GM21529 (cell line): Measurements from ENCODE around the gene IL3RA.
A peak's percentile ranks its signal among the peaks of the same experiment; 100 is the strongest.
"Not testable (repeated sequence)": the region's sequence is repeated elsewhere in the genome, so short reads cannot be mapped to it uniquely, and the experiment has no call there.

ENCODE experiments used
- ATAC-seq: cut with Tn5 transposase; IDR thresholded peaks from one replicate; pipeline ENCODE4 v1.9.1; 2021; ENCODE audit not compliant: unreplicated experiment

Gene IL3RA

DNA sequence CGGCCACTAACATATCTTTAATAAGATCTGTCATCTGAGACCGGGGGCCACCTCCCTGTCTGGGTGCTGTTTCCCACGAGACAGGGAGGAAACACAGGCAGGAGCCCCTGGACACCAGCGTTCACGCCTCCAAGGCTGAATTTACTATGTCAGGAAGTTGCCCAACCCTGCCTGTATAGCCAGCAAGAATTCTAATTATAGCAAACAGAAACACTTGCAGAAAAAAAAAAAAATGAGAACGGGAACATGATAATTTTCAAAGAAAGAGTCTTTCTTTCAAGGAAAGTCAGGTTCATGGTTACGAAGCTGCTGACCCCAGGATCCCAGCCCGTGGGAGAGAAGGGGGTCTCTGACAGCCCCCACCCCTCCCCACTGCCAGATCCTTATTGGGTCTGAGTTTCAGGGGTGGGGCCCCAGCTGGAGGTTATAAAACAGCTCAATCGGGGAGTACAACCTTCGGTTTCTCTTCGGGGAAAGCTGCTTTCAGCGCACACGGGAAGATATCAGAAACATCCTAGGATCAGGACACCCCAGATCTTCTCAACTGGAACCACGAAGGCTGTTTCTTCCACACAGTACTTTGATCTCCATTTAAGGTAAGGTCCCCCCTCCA lies at the start of gene IL3RA:
Gene IL3RA, plus strand, starts transcription at position 455 of the 613 bp plus-strand sequence. CDS start 4,981 bp downstream, outside the sequence.
- peak; percentile 59 for ATAC-seq

DNA sequence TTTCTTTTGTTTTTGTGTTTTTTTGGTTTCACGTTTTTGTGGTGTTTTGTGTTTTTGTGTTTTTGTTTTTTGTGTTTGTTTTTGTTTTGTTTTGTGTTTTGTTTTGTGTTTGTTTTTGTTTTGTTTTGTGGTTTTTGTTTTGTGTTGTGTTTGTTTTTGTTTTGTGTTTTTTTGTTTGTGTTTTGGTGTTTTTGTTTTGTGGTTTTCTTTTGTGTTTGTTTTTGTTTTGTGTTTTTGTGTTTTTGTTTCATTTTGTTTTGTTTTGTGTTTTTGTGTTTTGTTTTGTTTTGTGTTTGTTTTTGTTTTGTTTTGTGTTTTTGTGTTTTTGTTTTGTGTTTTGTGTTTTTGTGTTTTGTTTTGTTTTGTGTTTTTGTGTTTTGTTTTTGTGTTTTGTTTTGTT lies 47.0 kb upstream of the IL3RA start:
- ATAC-seq: no peak

DNA sequence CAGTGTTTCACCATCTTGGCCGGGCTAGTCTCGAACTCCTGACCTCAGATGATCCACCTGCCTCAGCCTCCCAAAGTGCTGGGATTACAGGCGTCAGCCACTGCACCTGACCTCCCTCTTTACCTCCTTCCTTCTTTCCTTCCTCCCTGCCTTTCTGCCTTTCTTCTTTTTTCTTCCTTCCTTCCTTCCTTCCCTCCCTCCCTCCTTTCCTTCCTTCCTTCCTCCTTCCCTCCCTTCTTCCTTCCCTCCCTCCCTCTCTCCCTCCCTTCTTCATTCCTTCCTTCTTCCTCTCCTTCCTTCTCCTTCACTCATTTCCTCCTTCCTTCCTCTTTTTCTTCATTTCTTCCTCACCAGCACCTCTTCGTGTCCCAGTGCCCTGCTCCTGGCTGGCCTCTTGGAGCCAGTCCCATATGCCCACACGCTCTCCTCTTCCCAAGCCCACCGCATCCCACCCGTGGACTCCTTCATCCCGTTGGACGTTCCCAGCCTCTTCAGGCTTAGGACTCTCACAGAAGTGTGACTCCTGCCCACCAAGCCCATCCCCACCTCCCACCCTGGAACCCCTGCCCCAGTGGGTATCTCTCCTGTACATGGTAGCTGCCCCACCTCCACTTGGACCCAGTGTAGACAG lies 45.4 kb upstream of the IL3RA start:
- ATAC-seq: no peak

DNA sequence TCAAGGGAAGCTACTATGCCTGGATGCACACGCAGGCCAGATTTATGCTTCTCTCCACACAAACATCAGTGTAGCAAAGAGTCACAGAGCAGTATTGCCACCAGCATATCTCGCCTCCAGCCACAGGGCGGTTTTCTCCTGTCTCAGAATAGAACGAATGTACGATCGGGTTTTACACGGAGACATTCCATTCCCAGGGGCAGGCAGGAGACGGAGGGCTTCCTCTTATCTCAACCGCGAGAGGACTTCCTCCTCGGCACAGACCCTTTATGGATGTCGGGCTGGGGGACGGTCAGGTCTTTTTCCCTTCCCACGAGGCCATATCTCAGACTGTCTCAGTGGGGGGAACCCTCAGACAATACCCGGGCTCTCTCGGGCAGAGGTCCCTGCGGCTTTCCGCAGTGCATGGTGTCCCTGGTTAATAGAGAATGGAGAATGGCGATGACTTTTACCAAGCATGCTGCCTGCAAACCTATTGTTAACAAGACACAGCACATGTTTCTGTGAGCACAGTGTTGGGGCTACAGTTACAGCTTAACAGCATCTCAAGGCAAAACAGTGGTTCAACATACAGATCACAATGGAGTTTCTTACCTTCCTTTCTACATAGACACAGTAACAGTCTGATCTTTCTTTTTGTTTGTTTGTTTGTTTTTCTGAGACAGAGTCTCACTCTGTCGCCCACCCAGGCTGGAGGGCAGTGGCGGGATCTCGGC lies 43.9 kb upstream of the IL3RA start:
- ATAC-seq: no peak

DNA sequence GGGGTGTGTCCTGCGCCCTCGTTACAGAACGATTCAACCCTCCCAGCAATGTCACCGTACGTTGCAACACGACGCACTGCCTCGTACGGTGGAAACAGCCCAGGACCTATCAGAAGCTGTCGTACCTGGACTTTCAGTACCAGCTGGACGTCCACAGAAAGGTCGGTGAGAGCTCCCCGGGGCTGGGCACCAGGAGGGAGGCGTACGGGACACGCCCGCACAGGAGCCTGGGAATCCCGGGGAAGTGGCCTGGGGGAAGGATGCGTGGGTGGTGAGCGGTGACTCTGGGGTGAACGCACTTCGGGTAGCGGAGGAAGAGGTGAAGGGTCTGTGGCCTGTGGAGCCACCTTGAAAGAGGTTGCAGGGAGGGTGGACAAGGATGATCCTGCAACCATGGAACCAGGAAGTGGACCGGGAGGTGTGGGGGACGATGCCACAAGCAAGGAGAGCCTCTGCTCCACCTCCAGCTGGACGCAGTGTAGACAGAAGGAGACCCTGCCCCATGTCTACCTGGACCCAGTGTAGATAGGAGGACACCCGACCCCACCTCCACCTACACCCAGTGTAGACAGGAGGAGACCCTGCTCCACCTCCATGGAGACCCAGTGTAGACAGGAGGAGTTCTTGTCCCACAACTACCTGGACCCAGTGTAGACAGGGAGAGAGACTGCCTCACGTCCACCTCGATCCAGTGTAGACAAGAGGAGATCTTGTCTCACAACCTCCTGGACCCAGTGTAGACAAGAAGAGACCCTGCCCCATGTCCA lies 42.1 kb upstream of the IL3RA start:
- ATAC-seq: no peak

DNA sequence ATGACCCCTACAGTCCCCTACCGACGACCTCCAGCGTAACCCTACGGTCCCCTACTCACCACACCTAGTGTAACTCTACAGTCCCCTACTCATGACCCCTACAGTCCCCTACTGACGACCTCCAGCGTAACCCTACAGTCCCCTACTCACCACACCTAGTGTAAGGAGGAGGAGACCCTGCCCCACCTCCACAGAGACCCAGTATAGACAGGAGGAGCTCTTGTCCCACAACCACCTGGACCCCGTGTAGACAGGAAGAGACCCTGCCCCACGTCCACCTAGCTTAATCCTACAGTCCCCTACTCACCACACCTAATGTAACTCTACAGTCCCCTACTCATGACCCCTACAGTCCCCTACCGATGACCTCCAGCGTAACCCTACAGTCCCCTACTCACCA lies 41.0 kb upstream of the IL3RA start:
- ATAC-seq: no peak

DNA sequence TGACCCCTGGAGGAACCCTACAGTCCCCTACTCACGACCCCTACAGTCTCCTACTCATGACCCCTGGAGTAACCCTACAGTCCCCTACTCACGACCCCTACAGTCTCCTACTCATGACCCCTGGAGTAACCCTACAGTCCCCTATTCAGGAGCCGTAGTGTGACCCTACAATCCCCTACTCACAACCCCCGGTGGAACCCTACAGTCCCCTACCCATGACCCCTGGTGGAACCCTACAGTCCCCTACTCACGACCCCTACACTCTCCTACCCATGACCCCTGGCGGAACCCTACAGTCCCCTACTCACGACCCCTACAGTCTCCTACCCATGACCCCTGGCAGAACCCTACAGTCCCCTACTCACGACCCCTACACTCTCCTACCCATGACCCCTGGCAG lies 39.0 kb upstream of the IL3RA start:
- not testable (repeated sequence) for ATAC-seq

DNA sequence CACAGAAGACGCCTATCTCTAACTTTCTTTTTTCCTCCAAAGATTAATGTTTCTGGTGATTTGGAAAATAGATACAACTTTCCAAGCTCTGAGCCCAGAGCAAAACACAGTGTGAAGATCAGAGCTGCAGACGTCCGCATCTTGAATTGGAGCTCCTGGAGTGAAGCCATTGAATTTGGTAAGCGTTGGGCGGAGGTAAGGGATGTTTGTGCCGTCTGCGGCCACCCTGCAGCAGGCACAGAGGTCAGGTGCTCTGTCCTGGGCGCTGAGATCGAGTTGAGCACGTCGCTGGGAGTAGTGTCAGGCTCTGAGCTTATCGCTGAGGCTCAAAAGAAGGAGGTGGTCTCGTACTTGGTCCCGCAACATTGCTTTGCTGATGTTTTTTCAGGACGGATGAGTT lies 36.1 kb upstream of the IL3RA start:
- ATAC-seq: no peak

DNA sequence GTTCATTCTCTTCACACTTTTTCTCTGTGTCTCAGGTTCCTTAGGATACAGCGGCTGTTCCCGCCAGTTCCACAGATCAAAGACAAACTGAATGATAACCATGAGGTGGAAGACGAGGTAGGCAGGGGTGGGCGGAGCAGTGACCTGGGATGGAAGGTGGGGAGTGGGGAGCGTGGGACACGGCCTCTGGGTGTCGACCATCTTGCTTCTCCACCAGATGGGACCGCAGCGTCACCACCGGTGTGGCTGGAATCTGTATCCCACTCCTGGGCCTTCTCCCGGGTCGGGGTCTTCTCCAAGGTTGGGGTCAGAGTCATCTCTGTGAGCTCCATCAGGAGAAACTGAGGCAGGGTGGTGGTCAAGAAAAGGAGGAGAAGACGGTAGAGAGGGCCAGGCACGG lies 31.2 kb upstream of the IL3RA start:
- ATAC-seq: no peak

DNA sequence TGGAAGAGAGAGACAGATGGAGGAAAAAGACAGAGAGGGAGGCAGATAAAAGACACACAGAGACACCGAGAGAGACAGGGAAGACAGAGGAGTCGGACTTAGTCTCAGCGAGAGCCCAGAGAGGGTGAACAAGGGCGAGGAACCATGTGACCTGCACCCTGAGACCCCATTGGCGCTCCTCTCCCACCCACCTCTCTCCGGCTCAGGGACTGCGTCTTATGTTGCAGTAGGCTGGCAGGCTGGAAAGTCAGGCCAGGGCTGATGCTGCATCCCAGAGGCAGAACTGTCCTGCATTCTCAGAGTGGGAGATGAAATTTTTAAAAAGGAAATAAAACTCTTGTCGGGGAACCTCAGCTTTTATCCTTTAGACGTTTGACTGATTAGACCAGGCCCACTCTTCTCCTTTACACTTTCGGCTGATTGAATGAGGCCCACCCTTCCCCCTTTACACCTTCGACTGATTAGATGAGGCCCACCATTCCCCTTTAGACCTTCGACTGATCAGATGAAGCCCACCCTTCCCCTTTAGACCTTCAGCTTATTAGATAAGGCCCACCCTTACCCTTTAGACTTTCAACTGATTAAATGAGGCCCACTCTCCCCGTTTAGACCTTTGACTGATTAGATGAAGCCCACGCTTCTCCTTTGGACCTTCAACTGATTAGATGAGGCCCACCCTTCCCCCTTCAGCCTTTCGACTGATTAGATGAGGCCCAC lies 29.5 kb upstream of the IL3RA start:
- no peak for ATAC-seq

DNA sequence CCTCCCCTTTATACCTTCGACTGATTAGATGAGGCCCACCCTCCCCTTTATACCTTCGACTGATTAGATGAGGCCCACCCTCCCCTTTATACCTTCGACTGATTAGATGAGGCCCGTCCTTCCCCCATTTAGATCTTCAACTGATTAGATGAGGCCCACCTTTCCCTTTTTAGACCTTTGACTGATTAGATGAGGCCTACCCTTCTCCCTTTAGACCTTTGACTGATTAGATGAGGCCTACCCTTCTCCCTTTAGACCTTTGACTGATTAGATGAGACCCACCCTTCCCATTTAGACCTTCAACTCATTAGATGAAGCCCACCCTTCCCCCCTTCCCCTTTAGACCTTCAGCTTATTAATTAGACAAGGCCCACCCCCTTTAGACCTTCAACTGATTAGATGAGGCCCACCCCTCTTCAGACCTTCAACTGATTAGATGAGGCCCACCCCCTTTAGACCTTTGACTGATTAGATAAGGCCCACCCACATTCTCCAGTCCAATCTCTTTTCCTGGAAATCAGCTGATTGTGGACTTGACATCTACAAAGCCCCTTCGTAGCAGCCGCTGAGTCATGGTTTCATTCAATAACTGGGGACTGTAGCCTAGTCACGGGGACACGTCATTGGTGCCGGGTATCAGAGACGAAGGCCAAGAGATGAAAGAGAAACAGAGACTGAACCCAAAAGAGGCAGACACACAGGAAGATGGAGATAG lies 28.8 kb upstream of the IL3RA start:
- no peak for ATAC-seq

DNA sequence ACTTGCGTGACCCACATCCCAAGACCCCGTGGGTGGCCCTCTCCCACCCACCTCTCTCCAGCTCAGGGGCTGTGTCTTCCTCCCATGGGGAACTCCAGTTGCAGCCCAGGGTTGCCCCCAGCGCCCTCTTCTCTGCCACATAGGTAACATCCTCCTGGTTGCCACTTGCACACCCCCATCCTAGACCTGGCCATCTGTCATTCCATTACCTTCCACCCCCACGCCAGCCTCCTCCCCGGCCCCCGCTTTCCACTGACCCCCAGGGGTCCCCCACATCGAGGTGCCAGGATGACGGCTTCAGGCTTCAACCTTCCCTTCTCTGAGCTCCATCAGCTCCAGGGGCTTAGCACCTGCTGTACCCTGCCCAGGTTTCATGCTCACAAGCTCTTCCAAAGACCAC lies 28.1 kb upstream of the IL3RA start:
- no peak for ATAC-seq

DNA sequence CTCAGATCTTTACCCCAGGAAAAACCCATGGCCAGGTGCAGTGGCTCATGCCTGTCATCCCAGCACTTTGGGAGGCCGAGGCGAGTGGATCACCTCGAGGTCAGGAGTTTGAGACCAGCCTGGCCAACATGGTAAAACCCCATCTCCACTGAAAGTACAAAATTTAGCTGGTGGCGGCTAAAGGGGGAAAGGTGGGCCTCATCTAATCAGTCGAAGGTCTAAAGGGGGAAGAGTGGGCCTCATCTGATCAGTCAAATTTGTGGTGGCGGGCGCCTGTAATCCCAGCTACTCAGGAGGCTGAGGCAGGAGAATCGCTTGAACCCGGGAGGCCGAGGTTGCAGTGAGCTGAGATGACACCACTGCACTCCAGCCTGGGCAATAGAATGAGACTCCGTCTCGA lies 27.7 kb upstream of the IL3RA start:
- ATAC-seq: not testable (repeated sequence)

DNA sequence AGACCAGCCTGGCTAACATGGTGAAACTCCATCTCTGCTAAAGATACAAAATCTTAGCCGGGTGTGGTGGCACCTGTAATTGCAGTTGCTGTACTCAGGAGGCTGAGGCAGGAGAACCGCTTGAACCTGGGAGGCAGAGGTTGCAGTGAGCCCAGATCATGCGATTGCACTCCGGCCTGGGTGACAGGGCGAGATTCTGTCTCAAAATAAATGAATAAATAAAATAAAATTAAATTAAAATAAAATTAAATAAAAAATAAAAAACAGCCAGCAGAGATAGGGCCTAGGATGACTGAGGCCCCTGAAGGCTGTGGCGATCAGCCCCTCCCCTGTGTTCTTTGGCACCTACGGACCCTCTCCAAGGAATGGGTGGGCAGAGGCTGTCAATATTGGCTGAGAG lies 22.8 kb upstream of the IL3RA start:
- no peak for ATAC-seq

DNA sequence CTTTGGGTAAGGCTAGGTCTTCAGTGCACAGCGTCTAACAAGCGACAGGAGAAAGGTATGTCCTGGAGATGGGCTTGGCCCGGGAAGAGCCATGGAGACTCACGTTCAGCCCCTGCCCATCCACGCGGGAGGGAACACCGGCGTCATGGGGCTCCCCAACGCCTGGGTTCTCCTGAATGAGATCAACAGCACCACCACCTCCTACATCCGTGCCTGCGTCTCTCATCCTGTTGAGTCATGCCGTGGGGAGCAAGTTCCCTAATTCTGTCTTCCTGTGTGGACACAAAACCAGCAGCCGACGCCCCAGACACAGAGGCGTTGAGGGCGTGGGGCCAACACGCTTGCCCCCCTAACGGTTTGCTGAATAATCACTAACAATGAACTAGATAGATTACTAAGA lies 20.1 kb upstream of the IL3RA start:
- no peak for ATAC-seq

DNA sequence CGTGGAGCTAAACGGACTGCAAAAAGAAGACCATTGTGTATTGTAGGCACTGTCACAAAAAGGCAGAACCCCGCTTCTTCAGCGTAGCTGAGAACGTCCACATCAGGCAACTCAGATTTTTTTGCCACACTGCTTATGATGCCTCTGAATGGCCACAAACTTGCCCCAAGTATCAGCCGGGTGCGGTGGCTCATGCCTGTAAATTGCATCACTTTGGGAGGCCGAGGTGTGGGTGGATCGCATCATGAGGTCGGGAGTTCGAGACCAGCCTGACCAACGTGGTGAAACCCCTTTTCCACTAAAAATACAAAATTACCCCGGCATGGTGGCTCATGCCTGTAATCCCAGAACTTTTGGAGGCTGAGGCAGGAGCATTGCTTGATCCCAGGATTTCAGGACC lies 14.9 kb upstream of the IL3RA start:
- ATAC-seq: no peak

DNA sequence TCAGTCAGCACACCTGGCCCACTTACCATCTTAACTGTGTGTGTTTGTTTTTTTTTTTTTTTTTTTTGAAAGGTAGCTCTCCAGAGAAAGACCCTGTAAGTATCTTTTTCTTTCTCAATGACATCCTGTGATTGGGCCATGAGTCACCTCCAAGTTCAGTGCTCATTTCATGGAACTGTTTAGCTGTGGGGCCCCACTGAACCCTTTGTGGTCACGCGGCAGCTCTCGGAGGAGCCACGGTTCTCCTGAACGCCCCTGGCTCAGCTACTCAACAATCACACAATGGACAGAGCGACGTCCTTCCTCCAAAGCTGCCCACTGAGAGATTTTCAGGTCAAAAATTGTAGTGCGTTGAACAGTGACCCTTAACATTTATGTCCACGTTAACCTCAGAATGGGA lies 14.2 kb upstream of the IL3RA start:
- ATAC-seq: no peak

DNA sequence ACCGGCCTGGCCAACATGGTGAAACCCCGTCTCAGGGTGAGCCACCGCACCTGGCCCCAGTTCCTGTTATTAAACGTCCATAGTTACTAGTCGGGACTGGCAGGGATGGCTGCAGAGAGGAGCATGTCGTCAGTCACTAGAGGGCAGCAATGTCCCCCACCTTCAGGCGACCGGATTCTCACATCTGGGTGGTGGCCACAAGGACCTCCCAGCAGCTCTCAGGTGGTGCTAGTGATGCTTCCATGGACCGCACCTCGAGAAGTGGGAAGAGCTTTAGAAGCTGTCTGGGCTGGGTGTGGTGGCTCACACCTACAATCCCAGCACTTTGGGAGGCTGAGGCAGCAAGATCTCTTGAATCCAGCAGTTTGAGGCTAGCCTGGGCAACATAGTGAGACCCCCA lies 13.3 kb upstream of the IL3RA start:
- ATAC-seq: peak; percentile 82

DNA sequence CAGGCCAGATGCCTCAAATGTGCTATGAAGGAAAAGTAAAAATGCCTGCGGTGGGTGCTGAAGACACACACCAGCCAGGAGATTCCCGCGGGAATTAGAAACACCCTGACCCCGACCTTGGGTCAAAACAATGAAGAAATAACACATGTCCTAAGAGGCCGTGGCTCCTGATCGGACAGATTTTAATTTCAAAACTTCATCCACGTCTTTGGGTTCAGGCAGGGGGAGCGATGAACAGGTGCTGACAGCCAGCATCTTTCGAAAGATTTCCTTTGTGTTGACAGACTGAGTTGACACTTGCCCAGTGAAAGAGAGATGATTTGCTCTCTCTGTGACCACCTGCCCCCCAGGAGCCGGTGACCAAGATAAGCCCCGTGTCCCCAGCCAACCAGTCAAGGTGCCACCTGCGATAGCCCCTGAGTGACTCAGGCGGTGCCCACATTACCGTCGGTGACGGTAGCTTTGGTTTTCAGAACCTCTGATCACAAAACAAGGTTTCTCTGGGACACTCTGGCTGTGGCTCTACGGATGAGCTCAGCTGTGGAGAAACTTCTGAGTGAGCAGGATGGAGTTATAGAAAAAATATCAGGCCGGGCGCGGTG lies 11.0 kb upstream of the IL3RA start:
- no peak for ATAC-seq
